HG03066 (cell line): Measurements from ENCODE around the gene SUFU.
A peak's percentile ranks its signal among the peaks of the same experiment; 100 is the strongest.

Experiments used
- ATAC-seq: cut with Tn5 transposase; IDR thresholded peaks from one replicate; pipeline ENCODE4 v1.9.1; 2021; ENCODE audit warnings: low read depth; ENCODE audit not compliant: unreplicated experiment

Gene SUFU

GRCh38 chr10:102647443-102648268 lies 143.9 kb downstream of the SUFU start:
- no peak for ATAC-seq

GRCh38 chr10:102648269-102648888 lies 144.6 kb downstream of the SUFU start:
- no peak for ATAC-seq

- ATAC-seq, result no peak
These were observed 145.4 kb downstream of the SUFU start for GRCh38 chr10:102648889-102649796.

GRCh38 chr10:102649797-102650654 lies 146.3 kb downstream of the SUFU start:
- ATAC-seq, result no peak

GRCh38 chr10:102650655-102651454 lies 147.1 kb downstream of the SUFU start:
- ATAC-seq, result no peak

GRCh38 chr10:102651455-102652169 lies 147.8 kb downstream of the SUFU start:
- ATAC-seq, result peak; percentile 10

- ATAC-seq, result peak; percentile 51
These were observed 148.6 kb downstream of the SUFU start for GRCh38 chr10:102652170-102652916.

- ATAC-seq, result no peak
These were observed 149.3 kb downstream of the SUFU start for GRCh38 chr10:102653060-102653459.

GRCh38 chr10:102654566-102654965 lies 150.8 kb downstream of the SUFU start:
- ATAC-seq, result no peak

- no peak for ATAC-seq
These were observed 151.2 kb downstream of the SUFU start for GRCh38 chr10:102654969-102655368.

GRCh38 chr10:102656026-102656425 lies 152.3 kb downstream of the SUFU start:
- no peak for ATAC-seq

GRCh38 chr10:102656791-102657371 lies 153.1 kb downstream of the SUFU start:
- no peak for ATAC-seq

GRCh38 chr10:102657451-102657850 lies 153.7 kb downstream of the SUFU start:
- no peak for ATAC-seq

- ATAC-seq, result no peak
These were observed 154.4 kb downstream of the SUFU start for GRCh38 chr10:102657984-102658724.

GRCh38 chr10:102658802-102659201 lies 155.0 kb downstream of the SUFU start:
- ATAC-seq, result no peak

GRCh38 chr10:102660888-102661657 lies 157.3 kb downstream of the SUFU start:
- peak; percentile 88 for ATAC-seq
